GM19193 (cell line): Measurements from ENCODE around the gene KDM4C.

Experiments used
- POLR2A ChIP-seq: IDR thresholded peaks from 4 replicates; pipeline ENCODE4 v1.6.1; 2011; ENCODE audit not compliant: insufficient read depth, insufficient read length; ENCODE audit errors: extremely low read depth

KDM4C gene

DNA sequence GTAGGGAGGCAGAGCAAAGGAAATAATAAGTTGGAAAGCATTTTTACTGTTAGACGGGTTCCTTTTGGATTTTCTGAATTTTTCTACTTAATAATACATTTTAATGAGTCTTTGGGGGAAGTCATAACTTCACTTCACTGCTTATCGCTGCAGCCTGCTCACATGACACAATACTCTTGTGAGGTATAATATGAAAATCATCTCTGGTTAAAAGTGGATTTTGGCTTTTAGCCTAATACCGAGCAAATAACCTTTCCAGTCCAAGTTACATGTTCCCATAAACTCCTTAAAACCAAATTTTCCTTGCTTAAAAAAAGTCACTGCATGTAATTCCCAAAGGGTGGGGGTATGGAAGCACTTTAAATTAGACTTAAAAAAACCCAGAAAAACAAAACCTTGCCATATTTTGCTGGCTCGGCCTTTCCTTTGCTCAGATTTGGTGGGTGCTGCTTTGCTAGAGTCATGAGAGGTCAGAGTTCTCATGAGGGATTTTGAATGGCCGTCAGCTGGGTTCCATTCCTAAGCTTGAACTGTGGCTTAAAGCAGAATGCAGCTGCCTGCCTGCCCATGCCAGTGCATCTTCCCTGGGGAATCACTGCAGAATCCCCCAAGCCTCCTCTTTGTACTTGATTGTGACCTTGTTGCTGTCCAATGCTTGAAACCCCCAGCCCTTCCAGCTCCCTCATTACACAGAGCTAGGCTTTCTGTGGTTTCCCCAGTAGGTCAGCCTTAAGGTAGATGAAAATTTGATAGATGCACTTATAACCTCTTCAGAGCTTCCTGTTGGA lies 331.8 kb downstream of the KDM4C start:
- TF ChIP-seq POLR2A, result no peak

DNA sequence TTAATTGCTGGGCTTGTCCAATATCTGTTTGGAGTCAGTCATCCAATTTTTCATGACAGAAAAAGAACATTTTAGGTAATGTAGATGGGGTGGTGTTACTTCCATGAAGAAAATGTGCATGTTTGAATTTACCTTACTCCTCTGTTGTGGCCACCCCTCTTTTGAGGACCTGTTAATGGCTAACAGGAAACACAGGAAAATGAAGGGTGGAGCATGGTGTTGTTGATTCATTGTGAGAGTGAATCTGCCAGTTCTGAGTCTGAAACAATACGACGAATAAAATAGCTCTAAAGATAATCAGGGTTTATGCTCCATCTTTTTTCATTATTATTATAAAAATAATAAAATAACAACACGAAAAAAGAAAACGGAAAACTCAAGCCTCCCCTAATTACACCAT lies 335.3 kb downstream of the KDM4C start:
- no peak for TF ChIP-seq POLR2A

DNA sequence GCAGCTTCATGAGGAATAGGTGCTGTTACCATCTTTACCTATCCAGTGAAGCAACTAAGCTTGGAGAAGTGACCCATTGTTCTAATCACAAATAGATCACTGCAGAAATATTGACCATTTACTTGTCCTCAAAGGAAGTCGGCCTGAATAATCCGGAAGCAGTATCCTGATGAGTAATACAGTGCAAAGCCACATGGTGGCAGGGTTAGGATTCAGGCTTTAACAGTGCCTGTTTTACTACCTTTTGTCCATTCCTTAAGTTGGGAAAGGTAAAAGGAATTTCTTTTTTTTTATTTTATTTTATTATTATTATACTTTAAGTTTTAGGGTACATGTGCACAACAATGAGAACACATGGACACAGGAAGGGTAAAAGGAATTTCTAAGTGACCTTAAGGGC lies 336.3 kb downstream of the KDM4C start:
- TF ChIP-seq POLR2A, result no peak

DNA sequence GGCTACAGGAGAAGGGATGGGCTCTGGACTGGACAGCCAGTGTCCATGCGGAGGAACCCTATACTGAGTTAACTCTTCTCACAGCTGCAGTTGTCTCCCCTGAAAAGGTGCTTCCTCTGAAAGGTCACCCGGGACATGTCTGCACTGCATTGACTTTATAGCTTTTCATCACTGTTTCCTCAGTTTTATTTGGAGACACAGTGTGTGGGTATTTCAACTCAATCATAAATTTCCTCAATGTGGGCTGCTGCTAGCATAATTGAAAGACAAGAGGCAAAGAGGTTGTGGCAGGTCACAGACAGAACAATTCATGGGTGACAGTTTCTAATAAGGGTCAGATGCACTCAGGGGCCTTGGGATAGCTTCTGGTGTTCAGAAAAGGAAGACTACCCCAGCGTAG lies 336.8 kb downstream of the KDM4C start:
- TF ChIP-seq POLR2A, result no peak

DNA sequence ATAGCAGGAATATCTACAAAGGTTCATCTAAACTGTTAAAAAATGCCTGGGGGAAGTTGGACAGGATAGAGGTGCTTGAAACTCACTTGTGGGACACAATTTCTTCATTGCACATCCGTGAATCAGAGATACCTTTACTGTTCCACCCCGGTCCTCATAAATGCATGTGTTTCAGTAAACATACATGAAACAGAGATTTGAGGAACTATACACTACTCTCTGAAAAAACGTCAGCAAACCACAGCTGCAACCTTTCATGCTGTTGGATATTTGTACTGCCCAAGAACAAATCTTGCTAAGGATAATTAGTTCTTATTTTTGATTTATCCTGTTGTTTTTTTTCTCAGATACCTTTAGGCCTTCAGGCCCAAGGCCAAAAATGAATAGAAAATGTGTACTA lies 337.3 kb downstream of the KDM4C start:
- TF ChIP-seq POLR2A, result no peak

DNA sequence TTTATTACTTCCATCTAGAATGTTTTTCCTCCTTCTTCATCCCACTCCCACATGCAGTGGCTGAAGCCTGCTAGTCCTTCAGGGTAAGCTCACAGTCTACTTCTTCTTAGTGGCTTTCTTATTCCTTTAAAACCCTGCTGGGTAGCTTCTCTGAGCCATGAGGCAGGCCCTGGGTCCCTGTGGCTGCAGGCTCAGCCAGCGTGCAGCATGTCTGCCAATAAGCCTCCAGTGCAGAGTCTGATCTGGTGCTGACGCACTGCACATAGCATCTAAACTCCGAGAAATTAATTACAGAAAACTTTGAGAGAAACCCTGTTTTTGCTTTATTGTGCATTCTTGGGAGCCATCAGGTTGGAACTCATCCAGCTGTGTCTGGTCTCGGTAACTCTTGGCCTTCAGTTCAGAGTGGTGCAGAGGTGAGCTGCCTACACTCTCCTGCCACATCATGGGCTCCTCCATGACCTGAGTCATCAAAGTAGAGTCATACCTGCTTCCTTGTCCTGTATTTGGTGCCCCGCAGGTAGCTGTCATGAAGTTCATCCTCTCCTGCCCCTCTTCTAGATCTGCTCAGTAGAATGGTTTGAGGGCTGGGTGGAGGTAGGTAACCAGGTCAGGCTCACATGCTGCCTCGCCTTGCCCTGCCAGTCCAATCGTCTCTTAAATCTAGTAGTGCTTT lies 339.4 kb downstream of the KDM4C start:
- TF ChIP-seq POLR2A, result no peak

DNA sequence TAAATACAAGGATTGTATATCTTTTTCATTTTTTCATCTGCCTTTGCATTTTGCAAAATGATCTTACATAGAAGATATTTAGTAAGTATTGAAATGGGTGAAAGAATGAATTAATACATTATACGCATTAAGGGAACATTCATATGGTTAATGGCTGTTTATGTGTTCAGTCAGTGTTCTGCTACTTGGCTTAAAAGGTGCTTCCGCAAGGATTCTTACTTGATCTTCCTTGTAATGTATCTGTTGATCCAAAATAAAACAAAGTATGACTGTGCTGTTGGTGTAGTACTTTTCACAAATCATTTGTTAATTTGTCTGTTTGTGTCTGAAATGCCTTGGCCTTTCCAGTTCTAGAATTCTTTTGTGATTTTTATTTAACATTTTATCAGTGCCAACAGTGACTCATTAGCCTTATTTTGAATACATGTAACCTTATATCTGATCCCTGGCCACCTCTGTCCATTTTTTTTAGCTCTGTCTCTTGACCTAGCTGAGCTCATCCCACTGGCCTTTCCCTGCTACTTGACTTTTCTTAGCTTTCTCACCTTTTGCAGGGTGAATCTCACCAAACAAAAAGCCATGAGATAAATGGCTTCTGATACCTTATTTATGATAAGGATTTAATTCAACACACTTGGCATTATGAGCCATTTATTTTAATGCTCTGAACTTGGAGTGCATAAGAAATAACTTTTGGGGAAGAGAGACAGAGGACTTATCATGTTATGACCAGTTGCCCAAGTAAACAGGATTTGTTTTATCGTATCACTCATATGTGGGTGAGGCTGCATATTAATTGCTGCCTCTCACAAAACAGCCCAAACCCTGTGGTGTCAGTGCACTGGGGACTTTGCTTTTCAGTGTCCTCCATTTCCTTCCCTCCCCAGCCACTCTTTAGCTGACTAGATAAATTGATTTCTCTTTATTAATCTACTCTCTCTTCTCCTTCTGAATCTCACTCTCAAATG lies 340.3 kb downstream of the KDM4C start:
- TF ChIP-seq POLR2A, result no peak

DNA sequence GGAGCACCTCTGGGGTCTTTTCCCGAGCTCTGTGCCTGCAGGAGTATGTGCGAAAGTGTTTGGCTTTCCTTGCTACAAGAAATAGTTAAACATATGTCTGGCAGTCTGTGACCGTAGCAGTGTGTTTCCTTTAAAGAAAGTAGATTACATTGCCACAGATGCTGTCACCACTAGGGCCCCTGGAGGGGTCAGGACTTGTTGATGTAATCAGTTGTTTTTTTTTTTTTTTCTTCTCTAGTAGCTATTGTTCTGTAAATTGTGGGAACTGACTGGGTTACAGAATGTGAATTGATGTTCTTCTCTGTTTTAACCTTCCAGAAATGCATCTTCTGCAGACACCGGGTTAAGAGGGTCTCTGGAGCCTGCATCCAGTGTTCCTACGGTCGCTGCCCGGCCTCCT lies 345.6 kb downstream of the KDM4C start:
- TF ChIP-seq POLR2A, result no peak

DNA sequence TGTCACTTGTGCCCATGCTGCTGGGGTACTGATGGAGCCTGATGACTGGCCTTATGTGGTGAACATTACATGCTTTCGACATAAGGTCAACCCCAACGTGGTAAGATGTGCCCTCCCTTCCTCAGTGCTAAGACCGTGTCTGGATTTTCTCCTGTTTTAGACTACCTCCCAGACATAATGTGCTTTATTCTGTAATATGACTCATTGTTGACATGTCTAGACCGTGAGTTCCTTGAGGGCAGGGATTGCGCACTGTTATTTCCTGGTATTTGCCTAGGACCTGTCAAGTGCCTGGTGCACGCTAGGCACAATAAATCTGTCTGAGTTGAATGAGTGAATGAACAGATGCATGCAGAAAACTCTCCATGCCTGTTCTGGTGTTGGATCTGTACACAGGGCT lies 346.0 kb downstream of the KDM4C start:
- no peak for TF ChIP-seq POLR2A

DNA sequence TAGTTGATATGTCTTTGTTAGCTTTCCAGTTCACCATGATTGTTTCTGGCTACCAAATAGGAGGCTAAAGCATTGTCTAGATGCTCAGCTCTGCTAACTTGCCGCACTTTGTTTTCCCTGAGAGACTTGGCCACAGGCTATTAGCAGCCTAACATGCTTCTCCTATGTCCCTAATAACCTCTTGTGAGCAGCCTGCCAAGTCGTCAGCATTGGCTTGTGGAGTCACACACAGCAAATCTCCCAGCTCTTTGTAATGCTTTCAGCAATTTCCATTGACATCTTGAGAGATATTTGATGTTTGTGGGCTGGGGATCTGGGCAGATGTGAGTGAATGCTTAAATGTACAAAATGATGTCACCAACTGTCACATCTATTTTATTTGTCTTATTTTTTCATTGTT lies 346.9 kb downstream of the KDM4C start:
- TF ChIP-seq POLR2A, result no peak

DNA sequence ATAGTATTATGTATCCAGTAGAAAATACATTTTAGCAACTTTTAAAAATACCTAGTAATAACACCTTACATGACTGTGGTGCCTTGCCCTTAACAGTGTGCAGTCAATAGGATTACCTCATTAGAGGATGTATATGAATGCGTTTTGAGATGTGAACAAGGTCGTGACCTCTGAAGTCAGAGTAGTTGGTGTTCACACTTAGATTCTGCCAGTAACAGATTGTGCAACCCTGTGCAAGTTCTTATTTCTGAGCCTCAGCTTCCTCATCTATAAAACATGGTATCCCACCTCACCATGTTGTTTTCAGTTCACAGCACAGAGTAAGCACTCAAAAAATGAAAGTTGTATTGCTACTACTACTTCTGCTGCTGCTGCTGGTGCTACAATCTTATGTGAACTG lies 347.3 kb downstream of the KDM4C start:
- no peak for TF ChIP-seq POLR2A

DNA sequence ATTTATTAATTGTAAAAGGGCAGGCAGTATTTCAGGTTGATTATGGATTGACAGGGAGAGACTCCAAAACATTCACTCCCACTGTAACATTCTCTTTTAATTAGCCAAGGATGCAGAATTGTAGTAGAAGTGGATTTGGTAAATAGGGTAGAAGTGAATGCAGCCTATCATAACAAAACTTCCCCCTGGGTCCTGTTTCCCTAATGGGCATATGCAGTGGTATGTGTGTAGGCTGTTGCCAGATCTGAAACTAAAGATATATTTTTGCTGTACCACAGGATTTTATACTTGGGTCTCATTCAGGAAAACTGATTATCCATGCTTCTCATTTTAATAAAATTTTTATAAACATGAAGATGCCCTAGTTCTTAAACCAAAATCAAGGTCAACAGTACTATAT lies 351.2 kb downstream of the KDM4C start:
- TF ChIP-seq POLR2A, result no peak

DNA sequence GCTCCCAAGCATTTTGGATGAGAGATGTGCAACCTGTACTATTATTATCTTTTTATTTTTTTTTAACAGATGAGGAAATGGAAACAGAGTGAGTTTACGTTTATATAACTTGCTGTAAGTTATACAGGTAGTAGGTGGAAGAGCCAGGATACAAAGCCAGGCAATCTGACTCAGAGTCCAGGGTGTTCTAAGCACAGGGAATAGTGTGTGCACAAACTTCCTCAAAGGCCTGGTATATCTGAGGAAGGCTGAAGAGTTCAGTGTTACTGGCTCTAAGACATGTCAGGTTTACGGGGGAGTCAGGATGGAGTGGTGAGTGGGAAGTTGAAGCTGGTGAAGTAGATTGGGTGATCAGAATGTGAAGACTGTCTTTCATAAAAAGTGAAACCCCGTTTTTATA lies 353.6 kb downstream of the KDM4C start:
- no peak for TF ChIP-seq POLR2A

DNA sequence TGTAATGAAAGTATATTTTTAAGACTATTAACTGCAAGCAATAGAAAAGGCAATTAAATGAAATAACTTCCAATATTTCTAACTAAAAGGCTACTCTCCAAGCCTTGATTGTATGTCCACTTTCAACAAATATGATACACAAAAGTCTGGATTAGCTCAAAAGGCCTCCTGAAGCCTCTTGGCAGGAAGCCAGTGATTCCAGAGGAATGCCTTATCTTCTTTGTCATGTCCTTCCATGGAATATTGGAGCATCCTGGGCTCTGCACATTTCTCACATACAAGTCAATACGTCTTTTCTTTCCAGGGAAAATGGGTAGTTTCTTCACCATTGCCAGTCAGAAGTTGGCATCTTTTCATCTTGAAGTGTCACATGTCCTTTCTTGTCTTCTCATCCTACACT lies 357.8 kb downstream of the KDM4C start:
- no peak for TF ChIP-seq POLR2A
